Measurements from ENCODE around the gene SNRPA1.

DNA sequence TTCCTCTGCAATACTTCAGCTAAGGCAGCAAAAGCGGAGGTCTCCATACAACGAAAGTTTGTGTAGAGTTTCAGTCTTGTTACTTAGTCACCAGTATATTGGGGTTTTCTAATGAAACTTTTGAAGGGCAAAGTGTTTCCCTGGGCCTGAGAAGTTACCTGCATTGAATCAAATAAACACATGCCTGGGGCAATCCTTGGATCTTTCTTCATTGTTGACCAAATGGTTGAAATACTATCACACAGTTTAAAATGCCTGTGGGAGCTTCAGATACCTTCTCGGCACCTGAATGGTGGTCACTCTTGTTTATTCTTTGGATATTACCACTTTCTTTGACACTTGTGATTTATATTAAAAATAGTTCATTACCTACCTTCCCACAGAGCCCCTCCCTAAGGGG is 42.2 kb downstream of the SNRPA1 start:
- no peak for TF ChIP-seq POLR2A (IDR thresholded peaks at IDR 0.05; ENCODE audit: low read depth, low read length)
- no peak for TF ChIP-seq POLR2AphosphoS5 (IDR thresholded peaks at IDR 0.05; ENCODE audit: low read depth, low read length)
